Testis (tissue), 3 donors: ENCODE measurements around the gene BICD2. TPM values are rescaled to one million over a fixed set of nuclear protein-coding genes. Genes with fewer than 3 reads are reported as not detected.

Experiments
- DNase-seq: peaks from one replicate; pipeline ENCODE4 v3.0.0-alpha.2; 2019
- H3K27ac ChIP-seq, 2 donors: fragments of 200-600 bp; sonication (generic); one replicate each; pipeline ENCODE4 v1.5.1; 2019
- H3K27me3 ChIP-seq: fragments of 200-600 bp; sonication (generic); one replicate; pipeline ENCODE4 v1.5.1; 2019
- H3K36me3 ChIP-seq: fragments of 200-600 bp; sonication (generic); one replicate; pipeline ENCODE4 v1.5.1; 2017; ENCODE audit warnings: low read depth; ENCODE audit errors: missing control alignments
- H3K4me1 ChIP-seq: fragments of 200-600 bp; sonication (generic); one replicate; pipeline ENCODE4 v1.5.1; 2019
- H3K4me3 ChIP-seq, 2 donors: fragments of 200-600 bp; sonication (generic); one replicate each; pipeline ENCODE4 v1.5.1; 2017 to 2019
- H3K9me3 ChIP-seq: fragments of 200-600 bp; sonication (generic); one replicate; pipeline ENCODE4 v1.5.1; 2017
- CTCF ChIP-seq, 3 experiments: fragments of 450-650 bp in 2 of 3; fragments of 200-600 bp in 1 of 3; sonication (generic) in 1 of 3; IDR thresholded peaks; one replicate each; pipeline ENCODE4 v1.5.1; 2016 to 2019; ENCODE audit warnings: antibody characterized with exemption in 3 of 3, mild to moderate bottlenecking in 2 of 3, moderate library complexity in 1 of 3
- POLR2A ChIP-seq: fragments of 450-650 bp; IDR thresholded peaks from one replicate; pipeline ENCODE4 v1.6.1; 2017; ENCODE audit warnings: antibody characterized with exemption, mild to moderate bottlenecking, moderate library complexity
- WGBS, 2 donors: methylation state at CpG; one replicate each; pipeline ENCODE4 v1.1.5; 2018; 5-methylcytosine and 5-hydroxymethylcytosine counted together
- intact Hi-C: fragments of 100-400 bp; cut with DNase I; formaldehyde crosslinking; loops from one replicate; pipeline ENCODE4 v1.15.1; 2023; ENCODE audit warnings: low total_unique reads
- polyA plus RNA-seq: library from polyadenylated mRNA; stranded (reverse); fragments of 350-450 nt; fragmentation: Illumina TruSeq; extraction: RNeasy Lipid Tissue Mini Kit (QIAGEN cat#74804); gene quantifications from one replicate; pipeline ENCODE4 v1.2.3, GENCODE V29; 2014; ENCODE audit warnings: low read depth, low replicate concordance; ENCODE audit not compliant: insufficient read depth
- total RNA-seq, 2 donors: library from RNA; depleted of rRNA; stranded (reverse); fragments of >200 nt; gene quantifications; one replicate each; pipeline ENCODE4 v1.2.3, GENCODE V29; 2016

BICD2 gene
- total and polyA plus RNA-seq, 3 donors from 2014 or later, result 24.0 to 55.7 (median 48.0) TPM

- 100% methylated on average over 1 of the region's 1 CpG for WGBS, 2 donors
- Histone ChIP-seq H3K36me3 (no peaks in the 10 kb centered on the region), H3K27ac (no peak overlapping the region), H3K27me3 (no peaks in the 10 kb centered on the region), H3K9me3 (no peaks in the 10 kb centered on the region), H3K4me3 (no peak overlapping the region), H3K4me1 (peaks cover 8% of the 10 kb centered on the region)
- no peak for TF ChIP-seq CTCF (IDR thresholded peaks at IDR 0.05)
- no peak for TF ChIP-seq POLR2A
- intact Hi-C loops, result no loop called here
- DNase-seq, result no peak
Observed at GRCh38 chr9:92725766-92726165, 38.9 kb downstream of the BICD2 start.

- Histone ChIP-seq H3K27me3 (no peaks in the 10 kb centered on the region), H3K36me3 (no peaks in the 10 kb centered on the region), H3K4me1 (peaks cover 8% of the 10 kb centered on the region), H3K27ac (no peak overlapping the region), H3K4me3 (no peak overlapping the region), H3K9me3 (no peaks in the 10 kb centered on the region)
- intact Hi-C loops, result no loop called here
- whole genome bisulfite sequencing, 2 donors, result 100% methylated on average over 3 to 4 of the region's 4 CpGs
- no peak for DNase-seq
- TF ChIP-seq POLR2A (no peak), CTCF (IDR thresholded peaks at IDR 0.05) (no peak)
Observed at GRCh38 chr9:92725266-92725545, 39.4 kb downstream of the BICD2 start.

GRCh38 chr9:92724528-92725265 is 39.9 kb downstream of the BICD2 start:
- WGBS, 2 donors, result 93 to 95% methylated on average over 6 to 10 of the region's 10 CpGs
- no peak overlapping the region for H3K4me3 ChIP-seq
- DNase-seq, result no peak
- no peaks in the 10 kb centered on the region for H3K36me3 ChIP-seq
- no peak for TF ChIP-seq POLR2A
- TF ChIP-seq CTCF (IDR thresholded peaks at IDR 0.05), result no peak
- peaks cover 8% of the 10 kb centered on the region for H3K4me1 ChIP-seq
- no peaks in the 10 kb centered on the region for H3K9me3 ChIP-seq
- intact Hi-C loops, result no loop called here
- H3K27me3 ChIP-seq, result no peaks in the 10 kb centered on the region
- no peak overlapping the region for H3K27ac ChIP-seq

- TF ChIP-seq CTCF (IDR thresholded peaks at IDR 0.05) (no peak), POLR2A (no peak)
- Histone ChIP-seq H3K27me3 (no peaks in the 10 kb centered on the region), H3K4me1 (peaks cover 8% of the 10 kb centered on the region), H3K9me3 (no peaks in the 10 kb centered on the region), H3K36me3 (no peaks in the 10 kb centered on the region), H3K4me3 (no peak overlapping the region), H3K27ac (no peak overlapping the region)
- 75 to 80% methylated on average over 9 of the region's 9 CpGs for WGBS, 2 donors
- intact Hi-C loops, result no loop called here
- no peak for DNase-seq
Observed at GRCh38 chr9:92723801-92724323, 40.8 kb downstream of the BICD2 start.

GRCh38 chr9:92723299-92723625 is 41.4 kb downstream of the BICD2 start:
- no peak for TF ChIP-seq CTCF (IDR thresholded peaks at IDR 0.05)
- TF ChIP-seq POLR2A, result no peak
- no peak overlapping the region for H3K27ac ChIP-seq
- intact Hi-C loops, result no loop called here

More at GRCh38 chr9:92723299-92723625, 41.4 kb downstream of the BICD2 start:
- DNase-seq, result no peak
- Histone ChIP-seq H3K27me3 (no peaks in the 10 kb centered on the region), H3K36me3 (no peaks in the 10 kb centered on the region), H3K4me1 (peaks cover 8% of the 10 kb centered on the region), H3K9me3 (no peaks in the 10 kb centered on the region), H3K4me3 (no peak overlapping the region)
- 85 to 87% methylated on average over 3 of the region's 3 CpGs for WGBS, 2 donors
